IPS-18c (cell line): ENCODE measurements around the gene ELOVL5.

Source experiments
- H3K4me3 ChIP-seq: 2 replicates; pipeline ENCODE4 v1.7.0; 2013; ENCODE audit warnings: low read depth, mild to moderate bottlenecking, low read length, moderate library complexity; ENCODE audit not compliant: insufficient read depth
- H3K9me3 ChIP-seq: one replicate; pipeline ENCODE4 v1.6.1; 2013; ENCODE audit warnings: mild to moderate bottlenecking, low read length, moderate library complexity; ENCODE audit not compliant: control insufficient read depth, insufficient read depth

ELOVL5 gene

DNA sequence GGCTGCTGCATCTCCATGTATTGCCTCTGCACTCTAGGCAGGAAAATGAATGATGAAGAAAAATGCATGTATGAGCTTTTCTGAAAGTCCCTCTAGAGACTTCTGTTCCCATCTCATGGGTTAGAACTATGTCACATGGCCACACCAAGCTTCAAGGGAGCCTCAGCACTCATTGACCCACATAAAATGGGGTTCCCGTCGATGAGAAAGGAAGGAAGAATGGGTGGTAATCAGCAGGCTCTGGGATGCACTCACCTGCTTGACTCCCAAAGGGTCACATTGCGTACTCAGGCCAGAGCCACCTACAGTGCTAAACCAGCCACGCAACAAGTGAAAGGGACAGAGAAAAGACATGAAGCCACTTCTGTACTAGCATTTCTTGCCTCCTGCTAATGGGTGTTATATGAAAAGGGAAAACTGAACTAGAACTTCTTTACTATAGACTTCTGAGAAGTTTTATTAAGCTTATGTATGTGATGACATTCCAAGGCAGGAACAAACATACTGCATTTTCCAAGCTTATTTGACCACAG, 104.3 kb downstream of the ELOVL5 start:
- no peaks in the 10 kb centered on the region for H3K9me3 ChIP-seq
- H3K4me3 ChIP-seq = no peak overlapping the region

- H3K9me3 ChIP-seq = no peaks in the 10 kb centered on the region
- H3K4me3 ChIP-seq = no peak overlapping the region
These were observed 106.8 kb downstream of the ELOVL5 start for GRCh38 chr6:53241938-53242337.

GRCh38 chr6:53240761-53241160, 108.0 kb downstream of the ELOVL5 start:
- Histone ChIP-seq H3K4me3 (no peak overlapping the region), H3K9me3 (no peaks in the 10 kb centered on the region)

- no peaks in the 10 kb centered on the region for H3K9me3 ChIP-seq
These were observed 108.6 kb downstream of the ELOVL5 start for GRCh38 chr6:53240139-53240538.

DNA sequence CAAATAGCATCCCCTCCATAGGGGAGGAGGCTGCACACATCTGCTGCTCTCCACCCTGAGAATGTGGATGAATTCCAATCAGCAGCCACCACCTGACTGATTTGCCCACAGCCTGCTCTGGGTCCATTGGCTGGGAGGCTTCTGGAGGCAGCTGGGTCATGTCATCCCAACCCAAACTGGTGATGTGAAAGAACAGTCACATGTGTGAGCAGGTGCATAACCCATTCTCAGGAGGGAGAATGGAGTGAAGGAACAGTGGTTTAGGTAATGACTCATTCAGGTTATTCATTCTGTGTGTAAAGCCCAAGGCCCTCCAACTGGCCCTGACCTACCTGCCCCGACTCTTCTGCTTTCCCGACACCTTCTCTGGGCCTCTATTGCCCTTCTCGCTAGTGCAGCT, 109.2 kb downstream of the ELOVL5 start:
- Histone ChIP-seq H3K4me3 (no peak overlapping the region), H3K9me3 (no peaks in the 10 kb centered on the region)

More at GRCh38 chr6:53240139-53240538, 108.6 kb downstream of the ELOVL5 start:
- H3K4me3 ChIP-seq = no peak overlapping the region

GRCh38 chr6:53238311-53238710, 110.4 kb downstream of the ELOVL5 start:
- H3K9me3 ChIP-seq = no peaks in the 10 kb centered on the region
- no peak overlapping the region for H3K4me3 ChIP-seq

DNA sequence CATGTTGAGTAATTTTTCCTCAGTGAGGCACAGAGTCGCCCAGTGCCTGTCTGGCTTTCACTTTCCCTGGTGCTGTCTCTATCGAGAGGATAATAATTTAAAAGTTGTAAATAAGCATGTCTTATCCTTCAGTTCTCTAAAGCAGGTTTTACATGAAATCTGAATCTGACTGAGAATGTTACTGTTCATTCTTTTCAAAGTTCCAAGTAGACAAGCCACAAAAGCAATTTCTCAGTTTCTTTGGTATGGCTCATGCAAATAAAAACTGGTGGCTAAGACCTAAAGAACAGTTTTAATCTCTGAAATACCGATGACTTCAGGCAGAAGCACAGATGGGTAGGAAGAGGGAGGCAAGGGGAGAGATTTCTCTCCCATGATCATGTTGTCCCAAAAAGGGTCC, 112.5 kb downstream of the ELOVL5 start:
- Histone ChIP-seq H3K4me3 (no peak overlapping the region), H3K9me3 (no peaks in the 10 kb centered on the region)

DNA sequence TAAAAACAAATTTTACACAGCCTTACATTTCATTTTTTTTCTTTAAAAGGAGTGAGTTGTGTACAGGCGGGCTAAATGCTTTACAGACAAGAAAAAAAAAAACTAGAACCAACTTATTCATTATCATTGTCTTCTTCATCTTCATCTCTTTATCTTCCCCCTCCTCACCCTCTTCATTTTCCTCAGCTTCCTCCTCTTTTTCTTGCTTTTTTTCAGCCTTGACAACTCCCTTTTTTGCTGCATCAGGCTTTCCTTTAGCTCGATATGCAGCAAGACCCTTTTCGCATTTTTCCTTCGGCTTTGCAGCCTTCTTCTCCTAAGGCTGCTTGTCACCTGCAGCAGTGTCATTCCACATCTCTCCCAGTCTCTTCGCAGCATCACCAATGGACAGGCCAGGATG, 113.2 kb downstream of the ELOVL5 start:
- Histone ChIP-seq H3K9me3 (no peaks in the 10 kb centered on the region), H3K4me3 (no peak overlapping the region)

DNA sequence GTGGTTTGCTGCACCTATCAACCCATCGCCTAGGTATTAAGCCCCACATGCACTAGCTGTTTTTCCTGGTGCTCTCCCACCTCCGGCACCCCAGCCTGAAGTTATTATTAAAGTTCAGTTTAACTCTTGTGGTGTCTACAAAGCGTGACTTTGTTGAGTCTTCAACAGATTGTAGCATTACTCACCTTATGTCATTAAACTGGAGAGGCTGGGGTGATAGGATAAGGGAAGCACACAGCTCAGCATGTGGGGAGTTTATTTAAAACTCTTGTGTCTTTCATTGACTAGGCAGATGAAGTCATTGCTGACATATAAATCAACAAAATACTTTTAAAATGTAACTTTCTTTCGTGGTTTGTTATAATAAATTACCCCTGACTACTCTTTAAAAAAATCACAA, 115.4 kb downstream of the ELOVL5 start:
- no peaks in the 10 kb centered on the region for H3K9me3 ChIP-seq
- H3K4me3 ChIP-seq = no peak overlapping the region

GRCh38 chr6:53230775-53231467, 117.8 kb downstream of the ELOVL5 start:
- Histone ChIP-seq H3K4me3 (no peak overlapping the region), H3K9me3 (no peaks in the 10 kb centered on the region)

- Histone ChIP-seq H3K4me3 (no peak overlapping the region), H3K9me3 (peaks cover 2% of the 10 kb centered on the region)
These were observed 120.9 kb downstream of the ELOVL5 start for GRCh38 chr6:53227847-53228246.

DNA sequence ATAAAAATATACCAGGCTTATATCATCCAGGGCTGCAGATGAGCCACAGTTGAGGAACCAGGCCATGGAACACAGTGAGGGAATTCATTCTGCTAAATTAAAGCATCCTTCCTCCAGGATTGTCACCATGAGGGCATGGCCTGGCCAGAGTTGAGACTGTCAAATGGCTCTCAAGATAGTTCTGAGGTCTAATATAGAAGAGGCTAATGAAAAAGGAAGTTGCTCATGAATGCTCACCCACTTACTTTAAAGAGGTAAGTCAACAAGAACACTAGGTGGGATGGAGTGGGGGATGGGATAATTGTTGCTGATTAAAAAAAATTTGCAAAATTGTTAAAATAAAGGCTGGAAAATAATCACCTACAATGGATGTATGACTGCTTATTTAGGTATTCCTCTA, 128.1 kb downstream of the ELOVL5 start:
- Histone ChIP-seq H3K4me3 (no peak overlapping the region), H3K9me3 (peaks cover 5% of the 10 kb centered on the region)
